ENCODE data around the gene ANKRD53.

DNA sequence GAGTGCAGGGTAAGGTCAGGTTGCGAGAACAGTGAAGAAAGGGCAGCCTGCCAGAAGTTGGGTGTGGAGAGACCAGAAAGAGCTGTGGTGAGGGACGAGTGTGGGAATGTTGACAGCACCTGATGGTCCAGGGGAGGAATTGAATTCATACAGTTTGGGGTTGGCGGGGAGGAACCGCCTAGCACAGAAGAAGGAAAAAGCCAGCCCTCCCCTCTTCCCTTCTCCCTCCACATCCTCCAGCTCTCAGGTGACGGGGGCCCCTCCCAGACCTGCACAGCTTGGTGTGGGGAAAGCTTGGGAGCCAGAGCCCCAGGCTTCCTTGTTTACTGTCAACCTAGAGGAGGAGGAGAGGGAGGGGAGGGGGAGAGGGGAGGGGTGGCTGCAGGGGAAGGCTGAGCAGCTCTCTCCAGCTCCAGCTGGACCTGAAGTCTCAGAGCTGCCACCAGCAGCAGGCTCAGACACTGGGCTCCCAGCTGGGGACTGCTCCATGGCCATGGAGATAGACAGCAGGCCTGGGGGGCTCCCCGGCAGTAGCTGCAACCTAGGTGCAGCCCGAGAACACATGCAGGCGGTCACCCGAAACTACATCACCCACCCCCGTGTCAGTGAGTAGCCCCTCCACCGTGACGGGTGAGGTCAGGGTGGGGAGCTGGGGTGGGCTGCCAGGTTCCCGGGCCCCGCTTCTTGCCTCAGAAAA lies 42.8 kb upstream of the ANKRD53 start, which contains the start of gene ATP6V1B1:
- TF ChIP-seq EZH2phosphoT487 (IDR thresholded peaks at IDR 0.05; ENCODE audit: low read depth), result no peak
- TF ChIP-seq, protein P1, sequence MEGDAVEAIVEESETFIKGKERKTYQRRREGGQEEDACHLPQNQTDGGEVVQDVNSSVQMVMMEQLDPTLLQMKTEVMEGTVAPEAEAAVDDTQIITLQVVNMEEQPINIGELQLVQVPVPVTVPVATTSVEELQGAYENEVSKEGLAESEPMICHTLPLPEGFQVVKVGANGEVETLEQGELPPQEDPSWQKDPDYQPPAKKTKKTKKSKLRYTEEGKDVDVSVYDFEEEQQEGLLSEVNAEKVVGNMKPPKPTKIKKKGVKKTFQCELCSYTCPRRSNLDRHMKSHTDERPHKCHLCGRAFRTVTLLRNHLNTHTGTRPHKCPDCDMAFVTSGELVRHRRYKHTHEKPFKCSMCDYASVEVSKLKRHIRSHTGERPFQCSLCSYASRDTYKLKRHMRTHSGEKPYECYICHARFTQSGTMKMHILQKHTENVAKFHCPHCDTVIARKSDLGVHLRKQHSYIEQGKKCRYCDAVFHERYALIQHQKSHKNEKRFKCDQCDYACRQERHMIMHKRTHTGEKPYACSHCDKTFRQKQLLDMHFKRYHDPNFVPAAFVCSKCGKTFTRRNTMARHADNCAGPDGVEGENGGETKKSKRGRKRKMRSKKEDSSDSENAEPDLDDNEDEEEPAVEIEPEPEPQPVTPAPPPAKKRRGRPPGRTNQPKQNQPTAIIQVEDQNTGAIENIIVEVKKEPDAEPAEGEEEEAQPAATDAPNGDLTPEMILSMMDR (IDR thresholded peaks at IDR 0.05; ENCODE audit: low read depth, low read length), result no peak
